Testis (tissue), 2 donors: Measurements from ENCODE around the gene COQ9.

Experiments
- CTCF ChIP-seq, 3 experiments: fragments of 450-650 bp in 2 of 3; fragments of 200-600 bp in 1 of 3; sonication (generic) in 1 of 3; IDR thresholded peaks; one replicate each; pipeline ENCODE4 v1.5.1; 2016 to 2019; ENCODE audit warnings: antibody characterized with exemption in 3 of 3, mild to moderate bottlenecking in 2 of 3, moderate library complexity in 1 of 3
- POLR2A ChIP-seq: fragments of 450-650 bp; IDR thresholded peaks from one replicate; pipeline ENCODE4 v1.6.1; 2017; ENCODE audit warnings: antibody characterized with exemption, mild to moderate bottlenecking, moderate library complexity

- no peak for TF ChIP-seq POLR2A
- no peak for TF ChIP-seq CTCF (IDR thresholded peaks at IDR 0.05)
Observed at GRCh38 chr16:57405097-57405496, 42.2 kb upstream of the COQ9 start.
